ENCODE results near the gene VGLL2.

GRCh38 chr6:117229870-117230269 is 35.5 kb upstream of the VGLL2 start:
- TF ChIP-seq, protein P1, sequence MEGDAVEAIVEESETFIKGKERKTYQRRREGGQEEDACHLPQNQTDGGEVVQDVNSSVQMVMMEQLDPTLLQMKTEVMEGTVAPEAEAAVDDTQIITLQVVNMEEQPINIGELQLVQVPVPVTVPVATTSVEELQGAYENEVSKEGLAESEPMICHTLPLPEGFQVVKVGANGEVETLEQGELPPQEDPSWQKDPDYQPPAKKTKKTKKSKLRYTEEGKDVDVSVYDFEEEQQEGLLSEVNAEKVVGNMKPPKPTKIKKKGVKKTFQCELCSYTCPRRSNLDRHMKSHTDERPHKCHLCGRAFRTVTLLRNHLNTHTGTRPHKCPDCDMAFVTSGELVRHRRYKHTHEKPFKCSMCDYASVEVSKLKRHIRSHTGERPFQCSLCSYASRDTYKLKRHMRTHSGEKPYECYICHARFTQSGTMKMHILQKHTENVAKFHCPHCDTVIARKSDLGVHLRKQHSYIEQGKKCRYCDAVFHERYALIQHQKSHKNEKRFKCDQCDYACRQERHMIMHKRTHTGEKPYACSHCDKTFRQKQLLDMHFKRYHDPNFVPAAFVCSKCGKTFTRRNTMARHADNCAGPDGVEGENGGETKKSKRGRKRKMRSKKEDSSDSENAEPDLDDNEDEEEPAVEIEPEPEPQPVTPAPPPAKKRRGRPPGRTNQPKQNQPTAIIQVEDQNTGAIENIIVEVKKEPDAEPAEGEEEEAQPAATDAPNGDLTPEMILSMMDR (conservative IDR thresholded peaks at IDR 0.05; ENCODE audit: low read length): no peak
- no peak for TF ChIP-seq EZH2phosphoT487 (IDR thresholded peaks at IDR 0.05; ENCODE audit: borderline replicate concordance, low read depth, low read length)
